GM18870 (cell line): ENCODE data around the gene PLPPR5.

ENCODE experiments used
- ATAC-seq: cut with Tn5 transposase; IDR thresholded peaks from one replicate; pipeline ENCODE4 v1.9.1; 2021; ENCODE audit warnings: moderate library complexity; ENCODE audit not compliant: unreplicated experiment

PLPPR5 gene

DNA sequence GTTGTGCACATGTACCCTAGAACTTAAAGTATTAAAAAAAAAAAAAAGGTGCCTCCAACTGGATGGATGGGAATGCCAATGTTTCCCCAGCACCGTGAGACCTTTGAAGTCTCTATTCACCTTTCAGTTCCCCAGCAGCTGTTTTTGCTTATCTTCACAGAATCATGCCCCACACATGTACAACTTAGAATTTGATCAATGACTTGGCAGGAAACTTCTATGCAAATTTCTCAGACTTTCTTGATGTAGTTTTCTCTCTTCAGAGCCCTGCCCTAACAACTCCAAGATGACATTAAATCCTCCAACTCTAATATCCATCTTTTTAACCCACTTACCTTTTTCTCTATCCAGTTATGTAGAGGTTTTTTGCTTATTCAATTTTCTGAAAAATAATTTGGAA, 144.3 kb downstream of the PLPPR5 start:
- ATAC-seq: no peak

DNA sequence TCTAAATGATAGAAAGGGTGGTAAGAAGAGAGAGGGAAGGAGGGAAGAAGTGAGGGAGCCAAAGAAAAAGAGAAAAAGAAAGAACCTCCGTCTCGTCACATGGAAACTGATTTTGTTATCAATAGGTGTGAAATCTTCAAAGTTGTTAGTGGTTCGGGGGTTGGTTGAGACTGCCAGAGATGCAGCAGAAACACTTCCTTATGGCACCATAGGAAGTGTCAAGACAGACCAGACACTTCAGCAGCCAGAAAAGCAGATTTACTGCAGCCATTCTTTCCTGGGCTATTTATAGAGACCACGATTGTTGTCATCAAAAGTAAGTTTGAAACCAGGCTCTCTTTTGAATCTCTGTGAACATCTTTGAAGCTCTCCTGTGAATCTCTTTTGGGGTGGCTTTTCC, 150.5 kb downstream of the PLPPR5 start:
- no peak for ATAC-seq

DNA sequence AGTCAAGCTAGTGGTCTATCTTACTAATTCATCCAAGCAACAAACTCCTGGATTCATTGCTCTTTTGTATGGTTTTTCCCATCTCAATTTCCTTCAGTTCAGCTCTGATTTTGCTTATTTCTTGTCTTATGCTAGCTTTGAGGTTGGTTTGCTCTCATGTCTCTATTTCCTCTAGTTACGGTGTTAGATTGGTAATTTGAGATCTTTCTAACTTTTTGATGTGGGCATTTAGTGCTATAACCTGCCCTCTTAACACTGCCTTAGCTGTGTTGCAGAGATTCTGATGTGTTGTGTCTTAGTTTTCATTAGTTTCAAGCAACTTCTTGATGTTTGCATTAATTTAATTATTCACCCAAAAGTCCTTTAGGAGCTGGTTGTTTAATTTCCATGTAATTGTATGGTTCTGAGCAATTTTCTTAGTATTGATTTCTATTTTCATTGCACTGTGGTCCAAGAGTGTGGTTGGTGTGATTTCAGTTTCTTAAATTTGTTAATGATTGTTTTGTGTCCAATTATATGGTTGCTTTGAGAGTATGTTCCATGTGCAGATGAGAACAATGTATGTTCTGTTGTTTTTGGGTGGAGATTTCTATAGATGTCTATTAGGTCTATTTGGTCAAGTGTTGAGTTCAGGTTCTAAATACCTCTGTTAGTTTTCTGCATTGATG, 154.6 kb downstream of the PLPPR5 start:
- peak; percentile 86 for ATAC-seq

DNA sequence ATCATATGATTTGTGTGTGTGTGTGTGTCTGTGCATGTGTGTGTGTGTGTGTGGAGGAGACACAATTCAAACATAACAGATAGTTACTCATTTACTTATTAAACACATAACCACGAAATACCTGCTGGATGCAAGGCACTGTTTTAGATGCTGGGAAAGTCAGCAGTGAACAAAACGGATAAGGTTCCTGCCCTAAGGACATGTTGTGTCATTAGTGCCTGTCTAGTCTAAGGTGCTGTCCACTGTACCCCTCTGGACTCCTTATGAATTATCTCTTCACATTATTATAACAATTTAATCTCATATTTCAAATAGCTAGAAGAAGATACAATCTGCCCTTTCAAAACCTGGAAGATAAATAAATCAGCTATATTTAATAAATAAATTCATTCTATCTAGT, 162.4 kb downstream of the PLPPR5 start:
- no peak for ATAC-seq
